ENCODE results near the gene GPR15LG. TPM values are rescaled to one million over a fixed set of nuclear protein-coding genes. Genes with fewer than 3 reads are reported as not detected.

The GPR15LG gene
- total and polyA plus RNA-seq, 2 donors, result 16.6 to 18.6 TPM

- Histone ChIP-seq H3K4me3 (ENCODE audit: low read depth, low read length) (no peak overlapping the region), H3K36me3 (ENCODE audit: insufficient read depth) (no peaks in the 10 kb centered on the region), H3K4me1 (ENCODE audit: insufficient read depth) (no peaks in the 10 kb centered on the region), H3K27ac (ENCODE audit: low read depth) (no peak overlapping the region)
- DNase-seq (ENCODE audit: extremely low spot score), result no peak
- WGBS, result 84% methylated on average over 4 of the region's 4 CpGs
Observed at GRCh38 chr10:84204122-84204521, 30.5 kb downstream of the GPR15LG start.

GRCh38 chr10:84204610-84205009 lies 31.0 kb downstream of the GPR15LG start:
- no peak overlapping the region for H3K4me3 ChIP-seq (ENCODE audit: low read depth, low read length)
- no peaks in the 10 kb centered on the region for H3K36me3 ChIP-seq (ENCODE audit: insufficient read depth)
- H3K27ac ChIP-seq (ENCODE audit: low read depth), result no peak overlapping the region
- no peak for DNase-seq (ENCODE audit: extremely low spot score)
- WGBS, result 92% methylated on average over 4 of the region's 4 CpGs
- no peaks in the 10 kb centered on the region for H3K4me1 ChIP-seq (ENCODE audit: insufficient read depth)

GRCh38 chr10:84205049-84205852 lies 31.6 kb downstream of the GPR15LG start:
- no peak overlapping the region for H3K4me3 ChIP-seq (ENCODE audit: low read depth, low read length)
- WGBS, result 35% methylated on average over 8 of the region's 8 CpGs
- no peak for DNase-seq (ENCODE audit: extremely low spot score)

GRCh38 chr10:84205853-84206525 lies 32.4 kb downstream of the GPR15LG start:
- Histone ChIP-seq H3K27ac (ENCODE audit: low read depth) (no peak overlapping the region), H3K4me3 (ENCODE audit: low read depth, low read length) (no peak overlapping the region), H3K36me3 (ENCODE audit: insufficient read depth) (no peaks in the 10 kb centered on the region), H3K4me1 (ENCODE audit: insufficient read depth) (no peaks in the 10 kb centered on the region)
- 68% methylated on average over 6 of the region's 6 CpGs for WGBS
- DNase-seq (ENCODE audit: extremely low spot score), result no peak

More at GRCh38 chr10:84205049-84205852, 31.6 kb downstream of the GPR15LG start:
- H3K4me1 ChIP-seq (ENCODE audit: insufficient read depth), result no peaks in the 10 kb centered on the region
- no peaks in the 10 kb centered on the region for H3K36me3 ChIP-seq (ENCODE audit: insufficient read depth)
- H3K27ac ChIP-seq (ENCODE audit: low read depth), result no peak overlapping the region

- DNase-seq (ENCODE audit: extremely low spot score), result no peak
- no peaks in the 10 kb centered on the region for H3K36me3 ChIP-seq (ENCODE audit: insufficient read depth)
- 84% methylated on average over 10 of the region's 10 CpGs for WGBS
Observed at GRCh38 chr10:84208023-84208422, 34.4 kb downstream of the GPR15LG start.

DNA sequence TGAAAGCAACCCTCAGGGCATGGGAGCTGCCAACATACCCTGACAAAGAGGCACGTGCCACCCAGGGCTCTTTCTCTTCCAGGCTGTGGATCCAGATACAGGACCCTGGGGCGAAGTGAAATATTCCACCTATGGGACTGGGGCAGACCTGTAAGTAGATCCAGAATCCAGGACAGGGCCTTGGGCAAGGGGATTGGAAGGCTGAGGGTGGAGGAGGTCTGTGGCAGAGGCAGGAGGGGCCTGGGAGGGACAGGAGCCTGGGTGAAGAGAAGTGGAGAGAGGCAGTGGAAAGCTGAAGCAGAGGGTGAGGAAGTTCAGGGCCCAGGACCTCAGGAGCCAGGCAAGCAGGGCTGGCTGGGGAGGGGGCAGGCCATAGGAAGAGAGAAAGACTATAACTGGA lies 38.0 kb downstream of the GPR15LG start:
- Histone ChIP-seq H3K36me3 (ENCODE audit: insufficient read depth) (no peaks in the 10 kb centered on the region), H3K4me1 (ENCODE audit: insufficient read depth) (no peaks in the 10 kb centered on the region), H3K4me3 (ENCODE audit: low read depth, low read length) (no peak overlapping the region), H3K27ac (ENCODE audit: low read depth) (no peak overlapping the region)
- WGBS, result 76% methylated on average over 2 of the region's 2 CpGs
- no peak for DNase-seq (ENCODE audit: extremely low spot score)

More at GRCh38 chr10:84208023-84208422, 34.4 kb downstream of the GPR15LG start:
- H3K4me1 ChIP-seq (ENCODE audit: insufficient read depth), result no peaks in the 10 kb centered on the region
- H3K4me3 ChIP-seq (ENCODE audit: low read depth, low read length), result no peak overlapping the region
- no peak overlapping the region for H3K27ac ChIP-seq (ENCODE audit: low read depth)

DNA sequence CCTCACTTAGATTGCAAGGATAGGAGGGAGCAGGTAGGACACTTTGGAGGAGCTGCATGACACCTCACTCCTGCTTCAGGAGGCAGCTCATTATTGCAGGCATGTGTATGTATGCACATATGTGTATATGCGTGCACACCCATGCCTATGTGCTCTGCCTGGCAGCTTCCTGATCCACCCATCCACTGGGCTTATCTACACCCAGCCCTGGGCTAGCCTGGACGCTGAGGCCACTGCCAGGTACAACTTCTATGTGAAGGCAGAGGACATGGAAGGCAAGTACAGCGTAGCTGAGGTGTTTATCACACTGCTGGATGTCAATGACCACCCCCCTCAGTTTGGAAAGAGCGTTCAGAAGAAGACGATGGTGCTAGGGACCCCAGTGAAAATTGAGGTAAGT lies 38.4 kb downstream of the GPR15LG start:
- H3K4me1 ChIP-seq (ENCODE audit: insufficient read depth), result no peaks in the 10 kb centered on the region
- H3K4me3 ChIP-seq (ENCODE audit: low read depth, low read length), result no peak overlapping the region
- 72% methylated on average over 5 of the region's 5 CpGs for WGBS
- no peak overlapping the region for H3K27ac ChIP-seq (ENCODE audit: low read depth)
- no peaks in the 10 kb centered on the region for H3K36me3 ChIP-seq (ENCODE audit: insufficient read depth)
- no peak for DNase-seq (ENCODE audit: extremely low spot score)

DNA sequence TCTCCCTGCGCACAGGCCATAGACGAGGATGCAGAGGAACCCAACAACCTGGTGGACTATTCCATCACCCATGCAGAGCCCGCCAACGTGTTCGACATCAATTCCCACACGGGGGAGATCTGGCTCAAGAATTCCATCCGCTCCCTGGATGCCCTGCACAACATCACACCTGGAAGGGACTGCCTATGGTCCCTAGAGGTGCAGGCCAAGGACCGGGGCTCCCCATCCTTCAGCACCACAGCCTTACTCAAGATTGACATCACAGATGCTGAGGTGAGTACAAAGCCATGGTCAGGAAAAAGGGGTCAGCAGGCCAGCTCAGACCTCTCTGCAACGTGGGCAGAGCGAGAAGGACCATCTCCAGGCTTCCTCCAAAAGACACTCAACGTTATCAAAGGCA lies 39.5 kb downstream of the GPR15LG start:
- DNase-seq (ENCODE audit: extremely low spot score), result no peak
- Histone ChIP-seq H3K36me3 (ENCODE audit: insufficient read depth) (no peaks in the 10 kb centered on the region), H3K4me1 (ENCODE audit: insufficient read depth) (no peaks in the 10 kb centered on the region), H3K4me3 (ENCODE audit: low read depth, low read length) (no peak overlapping the region), H3K27ac (ENCODE audit: low read depth) (no peak overlapping the region)
- WGBS, result 86% methylated on average over 11 of the region's 11 CpGs

DNA sequence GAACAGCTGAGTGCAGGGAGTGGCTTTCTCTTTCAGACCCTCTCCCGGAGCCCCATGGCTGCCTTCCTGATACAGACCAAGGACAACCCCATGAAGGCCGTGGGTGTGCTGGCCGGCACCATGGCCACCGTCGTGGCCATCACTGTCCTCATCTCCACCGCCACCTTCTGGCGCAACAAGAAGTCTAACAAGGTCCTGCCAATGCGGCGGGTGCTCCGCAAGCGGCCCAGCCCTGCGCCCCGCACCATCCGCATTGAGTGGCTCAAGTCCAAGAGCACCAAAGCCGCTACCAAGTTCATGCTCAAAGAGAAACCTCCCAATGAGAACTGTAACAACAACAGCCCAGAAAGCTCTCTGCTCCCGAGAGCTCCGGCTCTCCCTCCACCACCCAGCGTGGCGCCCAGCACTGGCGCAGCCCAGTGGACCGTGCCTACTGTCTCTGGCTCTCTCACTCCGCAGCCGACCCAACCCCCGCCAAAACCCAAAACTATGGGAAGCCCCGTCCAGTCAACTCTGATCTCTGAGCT lies 40.5 kb downstream of the GPR15LG start:
- H3K4me1 ChIP-seq (ENCODE audit: insufficient read depth), result no peaks in the 10 kb centered on the region
- no peak overlapping the region for H3K27ac ChIP-seq (ENCODE audit: low read depth)
- no peaks in the 10 kb centered on the region for H3K36me3 ChIP-seq (ENCODE audit: insufficient read depth)
- 77% methylated on average over 25 of the region's 25 CpGs for WGBS
- DNase-seq (ENCODE audit: extremely low spot score), result no peak
- H3K4me3 ChIP-seq (ENCODE audit: low read depth, low read length), result no peak overlapping the region

DNA sequence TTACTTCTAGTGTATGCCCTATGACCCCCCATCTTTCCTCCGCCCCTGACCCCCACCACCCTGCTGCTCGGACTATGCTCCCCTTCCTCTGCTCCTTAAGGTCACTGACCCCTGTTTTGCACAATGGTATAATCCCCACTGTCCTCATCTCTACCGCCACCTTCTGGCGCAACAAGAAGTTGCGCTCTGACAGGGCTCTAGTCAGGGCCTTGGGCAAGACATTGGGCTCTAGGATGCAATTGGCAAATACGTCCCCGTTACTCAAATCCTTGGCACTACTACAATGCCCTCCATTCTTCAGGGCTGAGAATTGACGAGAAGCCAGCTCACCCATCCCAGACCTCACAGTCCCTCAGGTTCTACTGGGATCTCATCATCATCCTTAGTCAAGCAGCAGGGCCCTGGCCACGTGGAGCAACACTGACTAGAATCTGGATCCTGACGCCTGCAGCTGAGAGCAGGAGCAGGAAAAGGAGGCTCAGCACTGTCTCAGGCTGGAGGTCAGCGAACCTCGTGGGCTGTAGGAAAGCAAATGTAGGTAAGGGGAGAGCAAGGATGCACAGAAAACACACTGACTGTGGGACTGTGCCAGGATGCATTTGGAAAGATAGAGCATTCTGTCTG lies 41.1 kb downstream of the GPR15LG start:
- DNase-seq (ENCODE audit: extremely low spot score), result no peak
- H3K4me3 ChIP-seq (ENCODE audit: low read depth, low read length), result no peak overlapping the region
- H3K27ac ChIP-seq (ENCODE audit: low read depth), result no peak overlapping the region
- H3K36me3 ChIP-seq (ENCODE audit: insufficient read depth), result no peaks in the 10 kb centered on the region
- H3K4me1 ChIP-seq (ENCODE audit: insufficient read depth), result no peaks in the 10 kb centered on the region
- WGBS, result 47% methylated on average over 12 of the region's 12 CpGs

DNA sequence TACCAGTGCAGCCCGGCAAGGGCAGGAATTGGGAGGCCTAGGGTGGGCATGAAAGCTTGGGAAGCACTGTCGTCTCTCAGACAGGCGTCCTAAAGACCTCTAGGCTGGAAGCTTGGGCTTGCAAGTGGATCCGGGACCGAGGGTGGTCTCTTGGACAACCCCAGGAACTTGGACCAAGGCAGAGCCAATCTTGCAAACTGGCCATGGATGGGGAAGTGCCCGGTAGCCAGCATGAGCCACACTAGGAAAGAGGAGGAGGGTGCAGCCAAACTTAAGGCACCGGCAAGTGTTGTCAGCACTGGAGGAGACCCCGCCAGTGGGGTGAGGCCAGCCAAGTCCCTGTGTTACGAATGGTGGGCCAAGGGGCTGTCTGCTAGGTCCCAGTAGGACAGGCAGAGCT lies 43.2 kb downstream of the GPR15LG start:
- WGBS, result 85% methylated on average over 9 of the region's 9 CpGs
- no peak overlapping the region for H3K27ac ChIP-seq (ENCODE audit: low read depth)
- no peak for DNase-seq (ENCODE audit: extremely low spot score)

GRCh38 chr10:84217746-84218145 lies 44.1 kb downstream of the GPR15LG start:
- Histone ChIP-seq H3K36me3 (ENCODE audit: insufficient read depth) (no peaks in the 10 kb centered on the region), H3K4me3 (ENCODE audit: low read depth, low read length) (no peak overlapping the region), H3K4me1 (ENCODE audit: insufficient read depth) (no peaks in the 10 kb centered on the region), H3K27ac (ENCODE audit: low read depth) (no peak overlapping the region)
- WGBS, result 91% methylated on average over 4 of the region's 4 CpGs
- DNase-seq (ENCODE audit: extremely low spot score), result no peak

More for the DNA sequence above, 43.2 kb downstream of the GPR15LG start:
- Histone ChIP-seq H3K4me1 (ENCODE audit: insufficient read depth) (no peaks in the 10 kb centered on the region), H3K36me3 (ENCODE audit: insufficient read depth) (no peaks in the 10 kb centered on the region), H3K4me3 (ENCODE audit: low read depth, low read length) (no peak overlapping the region)

GRCh38 chr10:84221916-84222315 lies 48.3 kb downstream of the GPR15LG start:
- Histone ChIP-seq H3K27ac (ENCODE audit: low read depth) (no peak overlapping the region), H3K36me3 (ENCODE audit: insufficient read depth) (no peaks in the 10 kb centered on the region), H3K4me1 (ENCODE audit: insufficient read depth) (no peaks in the 10 kb centered on the region), H3K4me3 (ENCODE audit: low read depth, low read length) (no peak overlapping the region)
- no peak for DNase-seq (ENCODE audit: extremely low spot score)
- WGBS, result 79% methylated on average over 8 of the region's 8 CpGs

Data from urinary bladder (tissue), 4 donors.